ENCODE data around the gene TMEM184A.

TMEM184A gene

DNA sequence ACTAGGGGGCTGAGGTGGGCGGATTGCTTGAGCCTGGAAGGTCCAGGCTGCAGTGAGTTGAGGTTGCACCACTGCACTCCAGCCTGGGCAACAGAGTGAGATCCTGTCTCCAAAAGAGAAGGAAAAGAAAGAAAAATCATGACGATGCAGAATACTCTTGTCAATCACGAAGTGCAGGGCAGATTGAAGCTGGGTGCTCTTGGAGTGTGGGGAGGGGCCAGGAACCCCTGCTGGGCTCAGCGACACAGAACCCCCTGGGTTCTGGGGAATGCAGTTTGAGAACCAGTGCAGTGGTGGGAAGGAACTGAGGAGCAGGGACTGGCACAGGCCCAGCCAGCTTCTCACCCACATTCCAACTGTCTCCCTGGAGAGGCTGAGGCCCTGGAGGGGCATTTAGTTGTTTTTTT lies 41.0 kb downstream of the TMEM184A start:
- DNase-seq (ENCODE audit: low spot score), result no peak
- no CpG with 5 or more reads among the region's 4 CpGs for WGBS, 2 donors (ENCODE audit: extremely low coverage in 2 of 2, insufficient read length in 2 of 2, insufficient replicate concordance in 1 of 2)

DNA sequence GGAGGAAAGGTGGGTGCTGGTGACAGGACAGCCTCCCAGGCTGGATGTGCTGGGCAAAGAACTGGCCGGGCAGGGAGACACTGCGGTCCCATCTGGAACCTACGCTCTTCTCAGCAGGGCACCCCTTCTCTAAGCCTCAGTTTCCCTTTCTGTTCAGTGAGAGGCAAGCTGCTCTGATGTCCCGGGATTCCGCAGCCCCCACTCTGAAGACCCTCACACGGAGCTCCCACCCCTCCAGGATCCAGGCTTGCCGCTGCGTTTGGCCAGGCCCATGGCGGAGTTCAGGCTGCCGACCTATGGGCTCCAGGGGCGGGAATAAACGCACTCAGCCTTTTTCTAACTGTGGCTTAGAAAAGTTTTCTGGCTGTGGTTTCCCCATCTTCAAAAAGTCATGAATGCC lies 41.6 kb downstream of the TMEM184A start:
- Histone ChIP-seq H3K4me3 (ENCODE audit: low read length in 2 of 2) (no peak overlapping the region), H2BK15ac (ENCODE audit: low read length) (no peak overlapping the region), H3K79me1 (ENCODE audit: low read depth, low read length) (peaks cover 2% of the 10 kb centered on the region), H2AFZ (ENCODE audit: low read length) (no peak overlapping the region), H3K18ac (ENCODE audit: low read length) (peak overlapping the region; percentile 64), H3K4me2 (ENCODE audit: insufficient read depth, low read length, poor library complexity, severe bottlenecking) (no peak overlapping the region), H3K9me3 (replicated peaks in 1 of 2; ENCODE audit: control insufficient read depth in 2 of 2, insufficient read depth in 1 of 2, low read depth in 1 of 2, low read length in 2 of 2) (peaks cover 2 to 5% of the 10 kb centered on the region in 2 donors), H3K36me3 (replicated peaks in 1 of 2; ENCODE audit: control insufficient read depth in 2 of 2, insufficient read depth in 2 of 2, low read length in 2 of 2) (no peaks in the 10 kb centered on the region), H3K4me1 (ENCODE audit: control insufficient read depth in 2 of 2, insufficient read depth in 1 of 2, low read depth in 1 of 2, low read length in 2 of 2) (peaks cover 0 to 4% of the 10 kb centered on the region in 2 donors), H3K27me3 (ENCODE audit: control insufficient read depth in 3 of 3, insufficient read depth in 3 of 3, low read depth in 1 of 3, low read length in 3 of 3) (no peaks in the 10 kb centered on the region), H2AK5ac (ENCODE audit: low read depth, low read length) (peak overlapping the region; percentile 90), H2BK5ac (ENCODE audit: low read length) (no peak overlapping the region), H3K9ac (ENCODE audit: low read depth, low read length, poor library complexity) (peak overlapping the region; percentile 21), H3K4ac (ENCODE audit: low read length) (no peak overlapping the region), H2BK12ac (ENCODE audit: low read length) (peak overlapping the region; percentile 73), H3K23ac (ENCODE audit: low read depth, low read length, poor library complexity) (no peak overlapping the region), H3K27ac (replicated peaks; ENCODE audit: low read length) (no peak overlapping the region), H3K14ac (ENCODE audit: low read length) (no peak overlapping the region), H4K8ac (ENCODE audit: low read depth, low read length) (no peak overlapping the region), H4K91ac (ENCODE audit: low read depth, low read length, poor library complexity) (no peak overlapping the region), H2BK120ac (ENCODE audit: low read depth, low read length) (no peak overlapping the region)
- no peak for DNase-seq (ENCODE audit: low spot score)
- no CpG with 5 or more reads among the region's 12 CpGs for WGBS, 2 donors (ENCODE audit: extremely low coverage in 2 of 2, insufficient read length in 2 of 2, insufficient replicate concordance in 1 of 2)

More for the DNA sequence above, 41.0 kb downstream of the TMEM184A start:
- H3K4me2 ChIP-seq (ENCODE audit: insufficient read depth, low read length, poor library complexity, severe bottlenecking), result no peak overlapping the region
- no peak overlapping the region for H3K23ac ChIP-seq (ENCODE audit: low read depth, low read length, poor library complexity)
- H3K9me3 ChIP-seq (replicated peaks in 1 of 2; ENCODE audit: control insufficient read depth in 2 of 2, insufficient read depth in 1 of 2, low read depth in 1 of 2, low read length in 2 of 2), result peaks cover 2 to 7% of the 10 kb centered on the region in 2 donors
- no peak overlapping the region for H3K27ac ChIP-seq (replicated peaks; ENCODE audit: low read length)
- no peak overlapping the region for H3K14ac ChIP-seq (ENCODE audit: low read length)
- peaks cover 0 to 4% of the 10 kb centered on the region in 2 donors for H3K4me1 ChIP-seq (ENCODE audit: control insufficient read depth in 2 of 2, insufficient read depth in 1 of 2, low read depth in 1 of 2, low read length in 2 of 2)
- H3K4ac ChIP-seq (ENCODE audit: low read length), result no peak overlapping the region
- H4K91ac ChIP-seq (ENCODE audit: low read depth, low read length, poor library complexity), result no peak overlapping the region
- H4K8ac ChIP-seq (ENCODE audit: low read depth, low read length), result no peak overlapping the region
- no peak overlapping the region for H3K9ac ChIP-seq (ENCODE audit: low read depth, low read length, poor library complexity)
- no peaks in the 10 kb centered on the region for H3K27me3 ChIP-seq (ENCODE audit: control insufficient read depth in 3 of 3, insufficient read depth in 3 of 3, low read depth in 1 of 3, low read length in 3 of 3)
- no peak overlapping the region for H2BK120ac ChIP-seq (ENCODE audit: low read depth, low read length)
- no peak overlapping the region for H2BK12ac ChIP-seq (ENCODE audit: low read length)
- peaks cover 2% of the 10 kb centered on the region for H3K79me1 ChIP-seq (ENCODE audit: low read depth, low read length)
- no peaks in the 10 kb centered on the region for H3K36me3 ChIP-seq (replicated peaks in 1 of 2; ENCODE audit: control insufficient read depth in 2 of 2, insufficient read depth in 2 of 2, low read length in 2 of 2)
- H2BK5ac ChIP-seq (ENCODE audit: low read length), result no peak overlapping the region
- H3K18ac ChIP-seq (ENCODE audit: low read length), result no peak overlapping the region
- H3K4me3 ChIP-seq (ENCODE audit: low read length in 2 of 2), result no peak overlapping the region
- no peak overlapping the region for H2AFZ ChIP-seq (ENCODE audit: low read length)
- no peak overlapping the region for H2BK15ac ChIP-seq (ENCODE audit: low read length)
- H2AK5ac ChIP-seq (ENCODE audit: low read depth, low read length), result no peak overlapping the region

DNA sequence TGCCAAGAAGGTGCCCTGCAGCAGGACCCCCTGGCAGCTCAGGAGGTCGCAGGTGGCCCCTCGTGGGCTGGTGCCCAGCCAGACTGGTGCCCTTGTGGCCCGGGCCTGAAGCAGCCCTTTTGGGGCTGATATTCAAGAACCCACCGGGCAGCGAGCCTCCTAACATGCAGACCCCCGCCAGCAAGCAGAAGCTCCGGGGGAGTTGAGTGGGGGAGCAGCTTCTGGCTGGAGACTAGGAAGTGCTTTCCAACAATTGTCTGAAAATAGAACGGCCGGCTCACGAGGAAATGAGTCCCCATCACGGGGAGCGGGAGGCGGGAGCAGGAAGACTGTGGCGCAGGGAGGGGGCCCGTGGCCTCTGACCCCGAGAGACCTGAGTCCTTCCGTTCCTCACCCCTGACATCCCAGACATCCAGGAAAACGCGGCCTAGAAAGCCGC lies 42.3 kb downstream of the TMEM184A start:
- Histone ChIP-seq H3K27ac (replicated peaks; ENCODE audit: low read length) (no peak overlapping the region), H2AFZ (ENCODE audit: low read length) (peak overlapping the region; percentile 83), H2BK5ac (ENCODE audit: low read length) (no peak overlapping the region), H2BK120ac (ENCODE audit: low read depth, low read length) (no peak overlapping the region), H3K27me3 (ENCODE audit: control insufficient read depth in 3 of 3, insufficient read depth in 3 of 3, low read depth in 1 of 3, low read length in 3 of 3) (no peaks in the 10 kb centered on the region), H3K9ac (ENCODE audit: low read depth, low read length, poor library complexity) (no peak overlapping the region), H4K8ac (ENCODE audit: low read depth, low read length) (no peak overlapping the region), H2AK5ac (ENCODE audit: low read depth, low read length) (no peak overlapping the region), H3K4me2 (ENCODE audit: insufficient read depth, low read length, poor library complexity, severe bottlenecking) (no peak overlapping the region), H3K9me3 (replicated peaks in 1 of 2; ENCODE audit: control insufficient read depth in 2 of 2, insufficient read depth in 1 of 2, low read depth in 1 of 2, low read length in 2 of 2) (peaks cover under 1 to 2% of the 10 kb centered on the region in 2 donors), H2BK12ac (ENCODE audit: low read length) (no peak overlapping the region), H3K4me3 (ENCODE audit: low read length in 2 of 2) (no peak overlapping the region), H3K79me1 (ENCODE audit: low read depth, low read length) (peaks cover 2% of the 10 kb centered on the region), H3K4me1 (ENCODE audit: control insufficient read depth in 2 of 2, insufficient read depth in 1 of 2, low read depth in 1 of 2, low read length in 2 of 2) (peaks cover 0 to 4% of the 10 kb centered on the region in 2 donors), H3K14ac (ENCODE audit: low read length) (no peak overlapping the region), H3K4ac (ENCODE audit: low read length) (no peak overlapping the region), H3K36me3 (replicated peaks in 1 of 2; ENCODE audit: control insufficient read depth in 2 of 2, insufficient read depth in 2 of 2, low read length in 2 of 2) (no peaks in the 10 kb centered on the region), H4K91ac (ENCODE audit: low read depth, low read length, poor library complexity) (no peak overlapping the region), H2BK15ac (ENCODE audit: low read length) (no peak overlapping the region), H3K18ac (ENCODE audit: low read length) (peak overlapping the region; percentile 2), H3K23ac (ENCODE audit: low read depth, low read length, poor library complexity) (no peak overlapping the region)
- no peak for DNase-seq (ENCODE audit: low spot score)
- no CpG with 5 or more reads among the region's 20 CpGs for WGBS, 2 donors (ENCODE audit: extremely low coverage in 2 of 2, insufficient read length in 2 of 2, insufficient replicate concordance in 1 of 2)

DNA sequence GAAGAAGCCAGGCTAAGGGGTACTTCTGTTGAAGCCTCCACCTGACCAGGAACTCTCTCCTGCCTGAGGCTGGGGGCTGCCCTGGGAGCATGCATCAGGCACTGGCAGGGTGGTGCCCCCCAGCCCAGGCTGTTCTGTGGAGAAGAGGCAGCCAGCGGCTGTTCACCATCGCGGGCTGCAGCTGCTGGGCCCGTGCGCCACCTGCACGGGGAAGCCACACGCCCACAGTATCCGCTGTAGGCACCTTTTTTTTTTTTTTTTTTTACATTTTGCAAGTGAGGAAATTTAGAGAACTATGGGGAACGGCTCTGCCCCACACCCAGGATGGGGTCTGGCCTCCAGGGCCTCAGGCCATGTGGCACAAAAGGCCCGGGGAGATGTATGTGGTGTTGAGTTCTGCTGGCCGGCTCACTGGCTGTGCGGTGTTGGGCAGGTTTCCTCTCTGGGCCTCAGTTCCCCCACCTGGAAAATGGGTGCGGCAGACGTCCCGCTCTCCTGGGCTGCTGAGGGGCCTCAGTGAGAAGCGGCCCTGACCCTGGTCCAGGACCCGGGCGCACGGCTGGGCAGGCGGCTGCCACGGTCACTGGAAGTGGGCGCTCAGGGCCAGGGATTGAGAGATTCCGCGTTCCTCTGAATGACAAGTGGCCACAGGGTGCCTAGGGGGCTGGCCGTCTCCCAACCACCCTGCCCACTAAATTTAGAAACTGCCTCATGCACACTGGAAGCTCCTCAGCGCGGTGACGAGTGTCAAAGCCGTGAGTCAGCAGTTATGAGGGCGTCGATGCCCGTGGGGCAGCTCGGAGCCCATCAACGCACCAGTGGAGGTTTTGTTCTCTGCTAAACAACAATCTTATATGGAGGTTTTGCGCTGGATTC lies 43.0 kb downstream of the TMEM184A start:
- Histone ChIP-seq H4K91ac (ENCODE audit: low read depth, low read length, poor library complexity) (no peak overlapping the region), H3K9me3 (replicated peaks in 1 of 2; ENCODE audit: control insufficient read depth in 2 of 2, insufficient read depth in 1 of 2, low read depth in 1 of 2, low read length in 2 of 2) (no peaks in the 10 kb centered on the region), H2BK12ac (ENCODE audit: low read length) (no peak overlapping the region), H4K8ac (ENCODE audit: low read depth, low read length) (no peak overlapping the region), H3K14ac (ENCODE audit: low read length) (peak overlapping the region; percentile 38), H3K36me3 (replicated peaks in 1 of 2; ENCODE audit: control insufficient read depth in 2 of 2, insufficient read depth in 2 of 2, low read length in 2 of 2) (no peaks in the 10 kb centered on the region), H3K9ac (ENCODE audit: low read depth, low read length, poor library complexity) (no peak overlapping the region), H3K27me3 (ENCODE audit: control insufficient read depth in 3 of 3, insufficient read depth in 3 of 3, low read depth in 1 of 3, low read length in 3 of 3) (no peaks in the 10 kb centered on the region), H3K4me2 (ENCODE audit: insufficient read depth, low read length, poor library complexity, severe bottlenecking) (peak overlapping the region; percentile 2), H3K79me1 (ENCODE audit: low read depth, low read length) (peaks cover 2% of the 10 kb centered on the region), H3K4me1 (ENCODE audit: control insufficient read depth in 2 of 2, insufficient read depth in 1 of 2, low read depth in 1 of 2, low read length in 2 of 2) (peaks cover 0 to 4% of the 10 kb centered on the region in 2 donors), H2BK15ac (ENCODE audit: low read length) (peak overlapping the region; percentile 49), H2BK5ac (ENCODE audit: low read length) (no peak overlapping the region), H2AK5ac (ENCODE audit: low read depth, low read length) (peak overlapping the region; percentile 63), H2AFZ (ENCODE audit: low read length) (peak overlapping the region; percentile 83), H3K4me3 (ENCODE audit: low read length in 2 of 2) (no peak overlapping the region), H3K18ac (ENCODE audit: low read length) (peak overlapping the region; percentile 59), H3K23ac (ENCODE audit: low read depth, low read length, poor library complexity) (no peak overlapping the region), H3K27ac (replicated peaks; ENCODE audit: low read length) (no peak overlapping the region), H2BK120ac (ENCODE audit: low read depth, low read length) (no peak overlapping the region), H3K4ac (ENCODE audit: low read length) (no peak overlapping the region)
- no CpG with 5 or more reads among the region's 35 CpGs for WGBS, 2 donors (ENCODE audit: extremely low coverage in 2 of 2, insufficient read length in 2 of 2, insufficient replicate concordance in 1 of 2)
- no peak for DNase-seq (ENCODE audit: low spot score)

All from neuronal stem cell (in vitro differentiated cells).